H9 (cell line): ENCODE data around the gene RCAN3. TPM values are rescaled to one million over a fixed set of nuclear protein-coding genes. Genes with fewer than 3 reads are reported as not detected.

Source experiments
- DNase-seq: peaks from one replicate; pipeline ENCODE4 v3.0.0-alpha.2; 2017
- H2AFZ ChIP-seq: one replicate; pipeline ENCODE4 v1.6.1; 2013; ENCODE audit warnings: mild to moderate bottlenecking, low read length, control low read depth, moderate library complexity
- H2AK5ac ChIP-seq: 2 replicates; pipeline ENCODE4 v1.6.1; 2013; ENCODE audit warnings: low read length, control low read depth, mixed read lengths; ENCODE audit not compliant: insufficient read length
- H2BK120ac ChIP-seq: one replicate; pipeline ENCODE4 v1.6.1; 2013; ENCODE audit warnings: low read depth, mild to moderate bottlenecking, low read length, control low read depth, inconsistent platforms; ENCODE audit not compliant: poor library complexity, severe bottlenecking
- H2BK12ac ChIP-seq: 2 replicates; pipeline ENCODE4 v1.6.1; 2013; ENCODE audit warnings: low read length, control low read depth, mixed read lengths, low read depth; ENCODE audit not compliant: insufficient read length
- H2BK15ac ChIP-seq: 2 replicates; pipeline ENCODE4 v1.6.1; 2013; ENCODE audit warnings: low read depth, low read length, control low read depth
- H2BK20ac ChIP-seq: one replicate; pipeline ENCODE4 v1.6.1; 2013; ENCODE audit warnings: low read depth, mild to moderate bottlenecking, low read length, control low read depth, inconsistent platforms; ENCODE audit not compliant: poor library complexity, severe bottlenecking
- H2BK5ac ChIP-seq: 2 replicates; pipeline ENCODE4 v1.6.1; 2013; ENCODE audit warnings: low read length, control low read depth, mixed read lengths; ENCODE audit not compliant: insufficient read length
- H3K14ac ChIP-seq: 2 replicates; pipeline ENCODE4 v1.6.1; 2013; ENCODE audit warnings: low read length, control low read depth; ENCODE audit not compliant: insufficient read depth
- H3K18ac ChIP-seq: 2 replicates; pipeline ENCODE4 v1.6.1; 2013; ENCODE audit warnings: low read depth, mild to moderate bottlenecking, mixed read lengths, low read length, control low read depth; ENCODE audit not compliant: insufficient read length
- H3K23ac ChIP-seq: 2 replicates; pipeline ENCODE4 v1.6.1; 2013; ENCODE audit warnings: low read length, control low read depth, mixed read lengths, low read depth; ENCODE audit not compliant: insufficient read length
- H3K23me2 ChIP-seq: 2 replicates; pipeline ENCODE4 v1.6.1; 2013; ENCODE audit warnings: low read depth, mild to moderate bottlenecking, mixed read lengths, low read length, control low read depth; ENCODE audit not compliant: insufficient read length, poor library complexity, severe bottlenecking
- H3K27ac ChIP-seq: 2 replicates; pipeline ENCODE4 v1.5.1; 2013; ENCODE audit warnings: low read length, control low read depth, mixed read lengths, low read depth; ENCODE audit not compliant: insufficient read length
- H3K27me3 ChIP-seq: 2 replicates; pipeline ENCODE4 v1.6.1; 2013; ENCODE audit warnings: low read length, control low read depth, inconsistent platforms; ENCODE audit not compliant: insufficient read depth
- H3K4ac ChIP-seq: 2 replicates; pipeline ENCODE4 v1.6.1; 2013; ENCODE audit warnings: low read depth, mild to moderate bottlenecking, control low read depth, inconsistent platforms, low read length, moderate library complexity
- H3K4me1 ChIP-seq: 2 replicates; pipeline ENCODE4 v1.6.1; 2013; ENCODE audit warnings: low read length, control low read depth, inconsistent platforms; ENCODE audit not compliant: insufficient read depth
- H3K4me2 ChIP-seq: 2 replicates; pipeline ENCODE4 v1.6.1; 2013; ENCODE audit warnings: low read length, control low read depth, mixed read lengths; ENCODE audit not compliant: insufficient read length, insufficient read depth
- H3K56ac ChIP-seq: 2 replicates; pipeline ENCODE4 v1.6.1; 2013; ENCODE audit warnings: low read depth, mild to moderate bottlenecking, mixed read lengths, low read length, control low read depth; ENCODE audit not compliant: insufficient read length
- H3K79me1 ChIP-seq: 2 replicates; pipeline ENCODE4 v1.6.1; 2013; ENCODE audit warnings: low read depth, mild to moderate bottlenecking, moderate library complexity, low read length, control low read depth, inconsistent platforms; ENCODE audit not compliant: insufficient read depth, poor library complexity, severe bottlenecking
- H3K79me2 ChIP-seq: 2 replicates; pipeline ENCODE4 v1.6.1; 2013; ENCODE audit warnings: low read length, control low read depth, inconsistent platforms; ENCODE audit not compliant: insufficient read depth
- H3K9ac ChIP-seq: 2 replicates; pipeline ENCODE4 v1.6.1; 2013; ENCODE audit warnings: low read length, control low read depth, mixed read lengths; ENCODE audit not compliant: insufficient read length; ENCODE audit errors: extremely low read depth
- H3K9me3 ChIP-seq: one replicate; pipeline ENCODE4 v1.6.1; 2013; ENCODE audit warnings: low read depth, low read length, inconsistent platforms; ENCODE audit not compliant: control insufficient read depth
- H3T11ph ChIP-seq: one replicate; pipeline ENCODE4 v1.6.1; 2013; ENCODE audit warnings: mild to moderate bottlenecking, low read length, control low read depth, inconsistent platforms
- H4K20me1 ChIP-seq: one replicate; pipeline ENCODE4 v1.6.1; 2013; ENCODE audit not compliant: control insufficient read depth, insufficient read length, insufficient read depth
- H4K5ac ChIP-seq: 2 replicates; pipeline ENCODE4 v1.6.1; 2013; ENCODE audit warnings: low read depth, mild to moderate bottlenecking, mixed read lengths, low read length, control low read depth; ENCODE audit not compliant: insufficient read length
- H4K8ac ChIP-seq: replicated peaks from 2 replicates; pipeline ENCODE4 v1.6.1; 2013; ENCODE audit warnings: low read length, control low read depth, mixed read lengths, low read depth; ENCODE audit not compliant: insufficient read length
- H4K91ac ChIP-seq: 2 replicates; pipeline ENCODE4 v1.6.1; 2013; ENCODE audit warnings: low read depth, mild to moderate bottlenecking, moderate library complexity, mixed read lengths, low read length, control low read depth; ENCODE audit not compliant: insufficient read length
- H3K27ac Mint-ChIP-seq, 3 experiments: 2 replicates in 2 of 3; 3 replicates in 1 of 3; pipeline ENCODE4 v1.8.0; 2020 to 2021; ENCODE audit warnings: mixed read lengths in 3 of 3, mild to moderate bottlenecking in 1 of 3, moderate library complexity in 1 of 3
- H3K27me3 Mint-ChIP-seq: 2 replicates; pipeline ENCODE4 v1.8.0; 2021; ENCODE audit warnings: low read depth, mild to moderate bottlenecking, moderate library complexity, mixed read lengths
- H3K36me3 Mint-ChIP-seq, 3 experiments: 2 replicates in 2 of 3; 3 replicates in 1 of 3; pipeline ENCODE4 v1.8.0; 2020 to 2021; ENCODE audit warnings: low read depth in 3 of 3, mixed read lengths in 3 of 3; ENCODE audit not compliant: insufficient read depth in 1 of 3
- H3K4me1 Mint-ChIP-seq, 2 experiments: 2 replicates each; pipeline ENCODE4 v1.8.0; 2020; ENCODE audit warnings: mixed read lengths in 2 of 2
- H3K4me3 Mint-ChIP-seq, 2 experiments: 2 replicates in 1 of 2; 3 replicates in 1 of 2; pipeline ENCODE4 v1.8.0; 2020 to 2021; ENCODE audit warnings: mild to moderate bottlenecking in 2 of 2, mixed read lengths in 2 of 2, moderate library complexity in 1 of 2
- H3K9me3 Mint-ChIP-seq, 2 experiments: 2 replicates in 1 of 2; 3 replicates in 1 of 2; pipeline ENCODE4 v1.8.0; 2020; ENCODE audit warnings: mild to moderate bottlenecking in 2 of 2, mixed read lengths in 2 of 2, moderate library complexity in 1 of 2
- WGBS: extraction: QIAGEN DNeasy Blood & Tissue Kit; methylation state at CpG from one replicate; pipeline ENCODE4 v1.1.7; 2013; ENCODE audit warnings: missing lambda C conversion rate, low lambda C conversion rate, mixed read lengths; ENCODE audit not compliant: insufficient read length; ENCODE audit errors: extremely low coverage; 5-methylcytosine and 5-hydroxymethylcytosine counted together
- total RNA-seq: library from RNA; stranded (reverse); gene quantifications from 2 replicates; pipeline ENCODE4 v1.2.1, GENCODE V29; 2021
- TF ChIP-seq, protein P1 (sequence below): fragments of 200-600 bp; sonication (generic); conservative IDR thresholded peaks from 3 replicates; pipeline ENCODE4 v1.8.0; 2021; ENCODE audit warnings: antibody characterized with exemption, mild to moderate bottlenecking

Gene RCAN3
- total RNA-seq, 1 experiment from 2014 or later = 13.0 TPM

GRCh38 chr1:24555591-24556413, 53.2 kb downstream of the RCAN3 start, which contains the start of gene NCMAP:
Gene NCMAP, plus strand, starts transcription at chr1:24556087. Its CDS starts 39,344 bp downstream, at chr1:24595431.
- H4K8ac ChIP-seq = no peak within 1 kb of the TSS
- no peak within 1 kb of the TSS for H3K4ac ChIP-seq
- H4K91ac ChIP-seq = no peak within 1 kb of the TSS
- H3K79me2 ChIP-seq = no peaks in the 10 kb centered on the region
- no peak within 1 kb of the TSS for H3K9ac ChIP-seq
- Mint-ChIP-seq H3K36me3 (no peaks in the 10 kb centered on the region; a peak in 1 of 7 replicates), H3K27ac (no peak within 1 kb of the TSS; a peak in 1 of 7 replicates), H3K4me1 (peaks cover 17 to 30% of the 10 kb centered on the region in 2 experiments), H3K27me3 (peaks cover 49% of the 10 kb centered on the region), H3K9me3 (no peaks in the 10 kb centered on the region), H3K4me3 (peak within 1 kb of the TSS; percentile 60 to 83)
- H2AFZ ChIP-seq = no peak within 1 kb of the TSS
- no peak within 1 kb of the TSS for H3K56ac ChIP-seq
- H2BK15ac ChIP-seq = no peak within 1 kb of the TSS
- H2AK5ac ChIP-seq = no peak within 1 kb of the TSS
- no peak within 1 kb of the TSS for H3K27ac ChIP-seq
- DNase-seq = peak; percentile 52
- H3K18ac ChIP-seq = no peak within 1 kb of the TSS
- H2BK5ac ChIP-seq = no peak within 1 kb of the TSS
- H3K4me1 ChIP-seq = 0 out of 2 replicates have a peak, but pooled peaks cover 2% of the 10 kb centered on the region
- no peak within 1 kb of the TSS for H2BK120ac ChIP-seq
- no peaks in the 10 kb centered on the region for H4K20me1 ChIP-seq
- TF ChIP-seq, protein P1, sequence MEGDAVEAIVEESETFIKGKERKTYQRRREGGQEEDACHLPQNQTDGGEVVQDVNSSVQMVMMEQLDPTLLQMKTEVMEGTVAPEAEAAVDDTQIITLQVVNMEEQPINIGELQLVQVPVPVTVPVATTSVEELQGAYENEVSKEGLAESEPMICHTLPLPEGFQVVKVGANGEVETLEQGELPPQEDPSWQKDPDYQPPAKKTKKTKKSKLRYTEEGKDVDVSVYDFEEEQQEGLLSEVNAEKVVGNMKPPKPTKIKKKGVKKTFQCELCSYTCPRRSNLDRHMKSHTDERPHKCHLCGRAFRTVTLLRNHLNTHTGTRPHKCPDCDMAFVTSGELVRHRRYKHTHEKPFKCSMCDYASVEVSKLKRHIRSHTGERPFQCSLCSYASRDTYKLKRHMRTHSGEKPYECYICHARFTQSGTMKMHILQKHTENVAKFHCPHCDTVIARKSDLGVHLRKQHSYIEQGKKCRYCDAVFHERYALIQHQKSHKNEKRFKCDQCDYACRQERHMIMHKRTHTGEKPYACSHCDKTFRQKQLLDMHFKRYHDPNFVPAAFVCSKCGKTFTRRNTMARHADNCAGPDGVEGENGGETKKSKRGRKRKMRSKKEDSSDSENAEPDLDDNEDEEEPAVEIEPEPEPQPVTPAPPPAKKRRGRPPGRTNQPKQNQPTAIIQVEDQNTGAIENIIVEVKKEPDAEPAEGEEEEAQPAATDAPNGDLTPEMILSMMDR = peak; percentile 15; the same call in 1 of the 3 replicates
- no peak within 1 kb of the TSS for H4K5ac ChIP-seq
- peaks cover 7% of the 10 kb centered on the region for H3K23me2 ChIP-seq
- no CpG with 5 or more reads among the region's 61 CpGs for WGBS
- H3K79me1 ChIP-seq = no peaks in the 10 kb centered on the region
- no peak within 1 kb of the TSS for H3K23ac ChIP-seq
- no peak within 1 kb of the TSS for H2BK20ac ChIP-seq
- H3K27me3 ChIP-seq = no peaks in the 10 kb centered on the region; the same call in 1 of the 2 replicates
- peak within 1 kb of the TSS; percentile 42 for H3K4me2 ChIP-seq
- no peak within 1 kb of the TSS for H3K14ac ChIP-seq
- no peak within 1 kb of the TSS for H3T11ph ChIP-seq
- no peaks in the 10 kb centered on the region for H3K9me3 ChIP-seq
- H2BK12ac ChIP-seq = no peak within 1 kb of the TSS
